GM19395 (cell line): ENCODE measurements around the gene EHMT2.
"Not testable (repeated sequence)": the region's sequence is repeated elsewhere in the genome, so short reads cannot be mapped to it uniquely, and the experiment has no call there.

ENCODE experiments used
- ATAC-seq: cut with Tn5 transposase; IDR thresholded peaks from one replicate; pipeline ENCODE4 v1.9.1; 2021; ENCODE audit warnings: mild to moderate bottlenecking, moderate library complexity; ENCODE audit not compliant: unreplicated experiment

EHMT2 gene

GRCh38 chr6:31844507-31844906, 53.0 kb downstream of the EHMT2 start:
- no peak for ATAC-seq

GRCh38 chr6:31842053-31842452, 55.4 kb downstream of the EHMT2 start:
- no peak for ATAC-seq

GRCh38 chr6:31839779-31840126, 57.7 kb downstream of the EHMT2 start:
- not testable (repeated sequence) for ATAC-seq

GRCh38 chr6:31838968-31839367, 58.5 kb downstream of the EHMT2 start:
- ATAC-seq: no peak

- not testable (repeated sequence) for ATAC-seq
Measured at GRCh38 chr6:31838114-31838553, 59.4 kb downstream of the EHMT2 start.

GRCh38 chr6:31837369-31838113, 60.0 kb downstream of the EHMT2 start:
- no peak for ATAC-seq

GRCh38 chr6:31836474-31837368, 60.8 kb downstream of the EHMT2 start:
- no peak for ATAC-seq

GRCh38 chr6:31836047-31836473, 61.4 kb downstream of the EHMT2 start:
- no peak for ATAC-seq

GRCh38 chr6:31834367-31835250, 62.9 kb downstream of the EHMT2 start:
- ATAC-seq: no peak

- no peak for ATAC-seq
Measured at GRCh38 chr6:31831350-31832215, 65.9 kb downstream of the EHMT2 start.

GRCh38 chr6:31830886-31831335, 66.6 kb downstream of the EHMT2 start:
- no peak for ATAC-seq
